ENCODE measurements around the gene YES1.
"Not testable (repeated sequence)": the region's sequence is repeated elsewhere in the genome, so short reads cannot be mapped to it uniquely, and the experiment has no call there.

Gene YES1

DNA sequence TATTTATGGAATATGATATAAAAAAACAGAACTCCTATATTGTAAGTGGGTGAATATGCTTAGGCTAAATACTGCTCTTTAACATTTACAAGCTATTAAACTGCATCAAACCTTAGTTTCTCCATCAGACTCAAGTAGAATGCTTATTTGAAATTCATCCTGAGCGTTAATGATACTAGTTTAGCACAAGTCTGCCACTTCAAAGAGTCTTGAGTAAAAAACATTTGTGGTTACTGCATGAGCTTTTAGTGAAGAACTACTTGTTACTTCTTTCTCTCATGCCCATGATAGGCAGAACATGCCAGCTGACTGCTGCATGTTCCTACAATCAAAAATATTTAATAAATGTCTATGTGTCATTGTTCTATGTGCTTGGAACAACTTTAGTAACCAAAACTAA, 12.1 kb downstream of the YES1 start:
- Histone ChIP-seq H3K9me3 (no peaks in the 10 kb centered on the region), H3K36me3 (no peaks in the 10 kb centered on the region), H3K27ac (no peak overlapping the region), H3K27me3 (no peaks in the 10 kb centered on the region), H3K4me1 (peaks cover 0 to under 1% (median 0%) of the 10 kb centered on the region in 4 donors), H3K4me3 (no peak overlapping the region)
- DNase-seq = no peak
- intact Hi-C loops (cut with DNase I; ENCODE audit: low total_unique reads) = no loop called here
- no peak for TF ChIP-seq CTCF (IDR thresholded peaks at IDR 0.05)

GRCh38 chr18:795383-795782, 16.7 kb downstream of the YES1 start:
- H3K4me3 ChIP-seq; H3K4me1 ChIP-seq; H3K36me3 ChIP-seq; H3K27ac ChIP-seq; H3K27me3 ChIP-seq; DNase-seq; intact Hi-C loops (cut with DNase I; ENCODE audit: low total_unique reads); H3K9me3 ChIP-seq: not testable (repeated sequence)

DNA sequence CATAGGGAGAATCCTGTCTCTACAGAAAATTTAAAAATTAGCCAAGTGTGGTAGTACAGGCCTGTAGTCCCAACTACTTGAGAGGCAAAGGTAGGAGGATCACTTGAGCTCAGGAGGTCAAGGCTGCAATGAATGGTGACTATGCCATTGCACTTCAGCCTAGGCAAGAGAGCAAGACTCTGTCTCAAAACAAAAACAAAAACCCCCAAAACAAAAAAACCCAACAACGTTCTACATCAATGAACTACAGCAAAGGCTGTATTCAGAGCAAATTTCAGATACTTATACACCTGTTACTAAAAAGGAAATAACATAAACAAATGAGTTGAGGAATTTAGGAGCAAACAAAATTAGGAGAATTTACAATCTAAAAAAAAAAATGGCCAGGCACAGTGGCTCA, 22.6 kb downstream of the YES1 start:
- peaks cover 0 to 4% (median 0%) of the 10 kb centered on the region in 3 donors for H3K9me3 ChIP-seq
- H3K27ac ChIP-seq = no peak overlapping the region
- no peaks in the 10 kb centered on the region for H3K27me3 ChIP-seq
- H3K36me3 ChIP-seq = no peaks in the 10 kb centered on the region
- no peaks in the 10 kb centered on the region for H3K4me1 ChIP-seq
- no peak for TF ChIP-seq CTCF (IDR thresholded peaks at IDR 0.05)
- intact Hi-C loops (cut with DNase I; ENCODE audit: low total_unique reads) = no loop called here
- DNase-seq = no peak
- H3K4me3 ChIP-seq = no peak overlapping the region

DNA sequence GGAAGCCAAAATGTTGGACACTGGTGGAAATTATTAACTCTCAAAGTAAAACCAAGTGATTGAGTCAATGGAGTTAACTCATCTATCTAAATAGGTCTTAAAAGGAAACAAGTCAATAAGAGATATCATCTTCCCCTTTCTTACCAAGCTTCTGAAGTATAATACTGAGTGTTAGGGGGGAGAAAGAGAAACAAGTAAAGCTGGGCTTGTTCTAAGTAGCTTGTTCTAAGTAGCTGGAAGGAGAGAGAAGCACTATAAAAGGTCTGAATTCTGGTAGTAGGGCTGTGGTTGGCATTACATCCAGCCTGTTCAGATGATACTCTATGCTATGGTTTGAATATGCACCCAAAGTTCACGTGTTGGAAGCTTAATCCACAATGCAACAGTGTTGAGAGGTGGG, 26.8 kb downstream of the YES1 start:
- no peak for TF ChIP-seq CTCF (IDR thresholded peaks at IDR 0.05)
- Histone ChIP-seq H3K4me1 (no peaks in the 10 kb centered on the region), H3K36me3 (no peaks in the 10 kb centered on the region), H3K9me3 (no peaks in the 10 kb centered on the region), H3K27me3 (no peaks in the 10 kb centered on the region), H3K4me3 (no peak overlapping the region), H3K27ac (no peak overlapping the region)
- intact Hi-C loops (cut with DNase I; ENCODE audit: low total_unique reads) = no loop called here
- DNase-seq = no peak

DNA sequence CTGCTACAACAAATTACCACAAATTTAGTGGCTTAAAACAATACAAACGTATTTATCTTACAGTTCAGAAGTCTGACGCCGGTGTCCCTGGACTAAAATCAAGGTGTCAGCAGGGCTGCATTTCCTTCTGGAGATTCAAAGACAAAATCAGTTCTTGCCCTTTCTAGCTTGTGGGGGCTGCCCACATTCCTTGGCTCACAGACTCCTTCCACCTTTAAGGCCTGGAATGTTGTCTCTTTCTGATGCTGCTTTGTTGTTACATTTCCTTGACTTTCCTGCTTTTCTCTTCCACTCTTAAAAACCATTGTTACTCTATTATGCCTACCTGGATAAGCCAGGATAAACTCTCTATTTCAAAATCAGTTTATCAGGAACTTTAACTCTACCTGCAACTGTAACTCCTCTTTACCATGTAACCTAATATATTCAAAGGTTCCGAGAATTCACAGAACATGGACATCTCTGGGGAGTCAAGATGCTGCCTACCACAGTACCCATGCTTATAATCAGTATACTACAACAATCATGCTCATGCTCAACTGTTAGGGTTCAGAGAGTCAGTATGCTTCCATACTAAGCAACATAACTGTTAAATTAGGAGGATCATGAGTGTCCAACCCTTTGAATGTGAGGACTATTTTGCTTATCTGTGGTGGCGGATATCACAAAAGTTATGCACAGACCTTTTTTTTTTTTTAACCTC, 27.4 kb downstream of the YES1 start:
- no peak for DNase-seq
- Histone ChIP-seq H3K4me3 (no peak overlapping the region), H3K27me3 (no peaks in the 10 kb centered on the region), H3K36me3 (no peaks in the 10 kb centered on the region), H3K4me1 (no peaks in the 10 kb centered on the region), H3K9me3 (no peaks in the 10 kb centered on the region), H3K27ac (no peak overlapping the region)
- TF ChIP-seq CTCF (IDR thresholded peaks at IDR 0.05) = no peak
- intact Hi-C loops (cut with DNase I; ENCODE audit: low total_unique reads) = no loop called here

- Histone ChIP-seq H3K9me3 (no peaks in the 10 kb centered on the region), H3K36me3 (no peaks in the 10 kb centered on the region), H3K4me1 (peaks cover 0 to 6% (median 2%) of the 10 kb centered on the region in 4 donors), H3K27me3 (no peaks in the 10 kb centered on the region), H3K27ac (no peak overlapping the region), H3K4me3 (no peak overlapping the region)
- no peak for DNase-seq
- no peak for TF ChIP-seq CTCF (IDR thresholded peaks at IDR 0.05)
- intact Hi-C loops (cut with DNase I; ENCODE audit: low total_unique reads) = no loop called here
Observed at GRCh38 chr18:778194-778927, 33.7 kb downstream of the YES1 start.

All from tibial artery (tissue), 4 donors.